ENCODE data around the gene ST6GALNAC4.

Gene ST6GALNAC4

DNA sequence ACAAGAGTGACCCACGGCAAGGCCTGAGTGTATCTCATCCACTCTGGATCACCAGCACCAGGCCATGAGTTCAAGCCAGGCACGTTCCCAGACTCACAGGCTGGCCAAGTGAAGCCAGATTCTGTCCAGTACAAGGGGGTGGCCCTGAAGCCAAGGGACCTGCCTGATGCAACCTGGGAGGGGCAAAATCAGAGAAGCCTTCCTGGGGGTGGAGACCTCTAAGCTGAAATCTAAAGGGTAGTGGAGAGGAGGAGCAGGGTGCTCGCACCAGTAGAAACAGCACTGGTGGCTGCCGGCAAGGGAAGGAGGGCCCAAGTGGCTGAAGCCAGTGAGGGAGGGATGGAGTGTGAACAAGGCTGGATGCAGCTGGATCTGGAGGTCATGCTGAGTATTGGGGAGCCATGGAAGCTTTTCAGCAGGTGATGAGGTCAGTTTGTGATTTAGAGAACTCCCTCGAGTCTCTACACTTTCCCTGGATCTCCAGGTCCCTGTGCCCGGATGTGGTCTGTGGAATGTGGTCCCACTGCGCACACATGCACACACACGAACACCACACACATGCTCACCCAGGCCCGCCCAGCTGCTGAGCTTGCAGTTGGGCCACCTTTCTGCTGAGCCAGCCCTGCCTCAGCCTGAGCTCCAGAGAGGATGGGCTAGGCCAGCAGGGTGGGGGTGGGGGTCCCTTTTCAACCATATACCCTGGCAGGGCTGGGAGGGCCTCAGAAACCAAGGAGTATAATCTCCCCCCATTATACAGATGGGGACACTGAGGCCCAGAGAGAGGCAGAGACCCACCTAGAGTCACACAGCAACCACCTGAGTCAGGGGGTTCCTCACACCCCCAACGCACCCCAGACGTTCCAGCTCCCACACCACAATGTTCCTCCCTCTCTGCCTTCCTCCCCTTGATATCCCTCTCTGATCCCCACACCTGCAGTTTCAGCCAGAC is 12.1 kb upstream of the ST6GALNAC4 start:
- no peak for DNase-seq

DNA sequence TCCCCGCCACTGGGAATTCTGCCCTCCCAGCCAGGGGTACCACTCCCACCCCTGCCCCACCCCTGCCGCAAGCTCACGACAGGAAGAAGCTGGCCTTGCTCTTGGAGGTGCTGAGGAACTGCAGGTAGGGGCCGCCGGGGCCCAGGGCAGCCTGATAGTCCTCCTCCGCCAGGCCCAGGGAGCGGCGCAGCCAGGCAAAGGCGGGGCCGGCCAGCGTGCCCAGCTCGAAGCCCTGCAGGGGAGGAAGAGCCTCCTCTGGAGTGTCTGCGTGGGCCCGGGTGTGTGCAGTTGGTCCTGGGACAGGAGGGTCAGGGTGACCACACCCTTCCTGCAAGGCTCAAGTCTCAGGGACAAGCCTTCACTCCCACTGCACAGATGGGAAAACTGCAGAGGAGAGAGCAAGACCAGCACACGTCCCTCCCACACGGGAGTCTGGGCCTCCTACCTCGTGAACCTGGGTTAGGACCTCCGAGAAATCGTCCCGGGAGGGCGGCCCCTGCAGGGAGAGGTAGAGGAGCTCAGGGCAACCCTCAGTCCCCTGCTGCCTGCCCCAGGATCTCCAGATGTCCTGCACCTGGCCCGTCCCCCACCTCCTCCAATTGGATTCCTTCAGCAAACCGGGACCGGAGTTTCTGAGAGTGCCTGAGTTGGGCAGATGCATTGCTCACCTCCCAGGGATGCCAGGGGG is 11.3 kb upstream of the ST6GALNAC4 start:
- no peak for DNase-seq

DNA sequence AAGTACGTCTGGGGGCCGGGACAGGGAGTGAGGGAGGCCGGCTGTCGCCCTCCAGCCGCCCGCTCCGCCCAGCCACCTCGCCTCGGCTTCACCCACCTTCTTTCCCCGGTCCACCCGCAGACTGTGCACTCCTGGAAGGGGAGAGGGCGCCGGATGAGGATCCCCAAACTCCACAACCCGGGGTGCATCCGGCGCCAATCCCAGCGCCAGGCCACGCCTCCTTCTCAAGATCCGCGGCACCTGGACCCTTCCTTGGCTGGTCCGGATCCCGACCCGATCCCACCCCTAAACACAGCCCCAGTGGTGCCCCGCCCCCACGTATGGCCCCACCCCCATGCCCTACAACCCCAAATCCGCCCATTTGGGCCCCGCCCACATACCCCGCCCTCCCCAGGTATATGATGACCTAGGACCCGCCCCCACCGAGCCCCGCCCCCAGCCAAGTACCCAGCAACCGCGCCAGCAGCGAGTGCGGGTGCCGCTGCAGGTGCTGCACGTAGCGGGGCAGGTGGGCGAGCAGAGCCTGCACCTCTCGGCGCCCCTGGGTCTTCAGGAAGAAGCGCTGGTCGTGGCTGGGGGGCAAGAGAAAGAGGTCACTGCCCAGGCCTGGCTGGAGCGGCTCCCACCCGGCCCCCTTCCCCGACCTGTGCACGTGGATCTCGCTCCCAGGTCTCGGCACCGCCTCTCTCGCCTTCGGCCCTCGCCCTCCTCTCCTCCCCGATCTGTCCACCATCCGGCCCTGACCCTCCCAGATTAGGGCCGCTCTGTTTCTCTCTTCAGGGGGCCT is 10.6 kb upstream of the ST6GALNAC4 start:
- DNase-seq: peak; percentile 62

DNA sequence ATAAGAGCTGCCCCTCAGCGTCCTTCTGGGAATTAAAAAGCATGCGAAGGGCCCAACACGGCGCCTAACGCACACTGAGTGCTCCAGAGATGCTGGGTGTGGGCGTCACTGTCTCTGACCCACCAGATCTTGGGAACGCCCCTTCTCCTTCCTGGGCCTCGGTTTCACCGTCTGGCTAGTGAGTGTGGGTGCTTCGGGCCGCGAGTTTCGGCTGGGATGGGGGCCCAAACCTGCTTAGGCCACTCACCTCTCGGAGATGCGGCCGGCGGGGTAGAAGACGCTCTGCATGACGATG is 10.0 kb upstream of the ST6GALNAC4 start:
- DNase-seq: no peak

DNA sequence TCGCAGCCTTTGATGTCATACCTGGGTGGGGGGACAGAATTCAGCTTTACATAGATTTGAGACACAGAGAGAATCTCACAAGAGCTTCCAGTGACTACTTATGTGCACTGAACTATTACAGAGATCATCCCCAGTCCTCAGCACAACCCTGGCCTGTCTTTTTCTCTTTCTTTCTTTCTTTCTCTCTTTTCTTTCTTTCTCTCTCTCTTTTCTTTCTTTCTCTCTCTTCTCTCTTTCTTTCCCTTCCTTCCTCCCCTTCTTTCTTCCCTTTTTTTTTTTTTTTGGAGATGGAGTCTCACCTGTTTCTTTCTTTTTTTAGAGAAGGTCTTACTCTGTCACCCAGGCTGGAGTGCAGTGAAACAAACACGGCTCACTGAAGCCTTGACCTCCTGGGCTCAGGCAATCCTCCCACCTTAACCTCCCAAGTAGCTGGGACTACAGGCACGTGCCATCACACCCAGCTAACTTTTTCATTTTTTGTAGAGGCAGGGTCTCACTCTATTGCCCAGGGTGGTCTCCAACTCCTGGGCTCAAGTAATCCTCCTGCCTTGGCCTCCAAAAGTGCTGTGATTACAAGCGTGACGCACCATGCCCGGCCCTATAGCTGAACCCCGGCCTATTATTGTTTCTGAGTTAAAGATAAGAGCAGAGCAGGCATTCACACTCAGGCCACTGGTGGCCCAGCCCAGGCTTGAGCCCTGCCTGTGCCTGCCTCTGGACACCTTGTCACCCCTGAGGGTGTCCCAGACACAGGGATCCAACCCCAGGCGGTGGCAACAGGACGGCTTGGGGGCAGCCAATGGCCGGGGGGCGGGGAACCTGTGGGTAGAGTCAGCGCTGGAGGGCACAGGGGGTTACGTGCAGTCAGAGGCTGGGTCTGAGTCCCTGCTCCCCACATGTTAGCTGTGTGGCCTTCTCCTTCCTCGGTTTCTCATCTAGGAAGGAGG is 9.4 kb upstream of the ST6GALNAC4 start:
- no peak for DNase-seq

DNA sequence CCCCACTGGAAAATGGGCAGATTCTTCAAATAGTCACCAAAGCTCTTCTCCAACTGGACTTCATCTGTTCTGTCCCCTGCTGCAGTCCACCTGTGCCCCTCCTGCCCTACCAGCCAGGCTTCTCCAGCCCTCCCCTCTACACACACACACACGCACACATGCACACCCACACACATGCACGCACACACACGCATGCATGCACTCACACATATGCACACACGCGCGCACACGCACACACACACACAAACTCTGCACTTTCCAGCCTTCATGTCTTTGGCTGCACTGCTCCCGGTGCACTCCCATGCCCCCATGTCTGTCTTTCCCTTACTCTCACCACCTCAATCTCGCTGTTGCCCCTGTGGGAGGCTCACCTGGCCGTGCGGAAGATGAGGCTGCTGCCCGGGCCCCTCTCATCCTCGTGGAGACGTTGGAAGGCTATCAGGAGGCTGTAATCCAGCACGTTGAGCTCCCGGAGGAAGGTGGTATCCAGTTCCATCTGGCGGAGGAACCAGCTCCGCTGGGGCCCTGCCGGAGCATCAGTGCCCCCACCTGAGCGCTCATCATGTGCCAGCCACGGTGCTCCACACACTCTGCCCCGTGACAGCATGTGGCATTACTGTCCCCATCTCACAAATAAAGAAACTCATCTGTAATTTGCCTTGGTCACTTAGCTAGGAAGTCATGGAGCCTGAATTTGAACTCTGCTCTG is 8.0 kb upstream of the ST6GALNAC4 start:
- no peak for DNase-seq

DNA sequence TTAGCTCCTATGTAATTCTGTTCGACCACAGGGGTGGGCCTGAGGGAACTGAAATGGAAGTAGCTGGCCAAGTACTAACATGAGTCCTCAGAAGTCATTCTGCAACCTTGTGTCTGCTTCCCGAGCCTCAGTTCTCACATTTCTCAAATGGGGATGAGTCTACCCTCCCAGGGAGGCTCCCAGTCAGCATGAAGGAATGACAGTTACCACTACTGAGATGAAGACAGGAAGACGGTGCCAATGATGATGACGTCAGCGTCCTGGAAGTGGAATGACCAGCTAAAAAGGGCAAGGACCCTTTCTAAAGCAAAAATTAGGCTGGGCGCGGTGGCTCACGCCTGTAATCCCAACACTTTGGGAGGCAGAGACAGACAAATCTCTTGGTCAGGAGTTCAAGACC is 6.9 kb upstream of the ST6GALNAC4 start:
- DNase-seq: no peak

DNA sequence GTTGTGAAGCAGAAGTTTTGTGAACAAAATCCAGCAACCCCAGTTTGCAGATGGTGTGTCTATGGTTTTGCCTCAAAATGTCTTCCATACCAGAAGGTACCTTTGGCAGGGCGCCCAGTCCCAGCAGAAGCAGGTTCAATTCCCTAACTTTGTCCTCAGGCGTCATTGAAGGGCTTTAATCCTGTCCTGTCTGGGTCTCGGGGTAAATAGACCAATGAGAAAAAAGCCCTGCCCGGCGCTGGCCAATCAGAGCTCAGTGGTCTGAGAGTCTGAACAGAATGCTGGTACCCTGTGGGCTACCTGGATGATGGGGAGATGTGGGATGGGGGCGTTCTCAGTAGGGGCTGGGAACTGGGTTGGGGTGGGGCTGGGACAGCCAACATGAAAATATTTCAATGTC is 6.2 kb upstream of the ST6GALNAC4 start:
- no peak for DNase-seq

DNA sequence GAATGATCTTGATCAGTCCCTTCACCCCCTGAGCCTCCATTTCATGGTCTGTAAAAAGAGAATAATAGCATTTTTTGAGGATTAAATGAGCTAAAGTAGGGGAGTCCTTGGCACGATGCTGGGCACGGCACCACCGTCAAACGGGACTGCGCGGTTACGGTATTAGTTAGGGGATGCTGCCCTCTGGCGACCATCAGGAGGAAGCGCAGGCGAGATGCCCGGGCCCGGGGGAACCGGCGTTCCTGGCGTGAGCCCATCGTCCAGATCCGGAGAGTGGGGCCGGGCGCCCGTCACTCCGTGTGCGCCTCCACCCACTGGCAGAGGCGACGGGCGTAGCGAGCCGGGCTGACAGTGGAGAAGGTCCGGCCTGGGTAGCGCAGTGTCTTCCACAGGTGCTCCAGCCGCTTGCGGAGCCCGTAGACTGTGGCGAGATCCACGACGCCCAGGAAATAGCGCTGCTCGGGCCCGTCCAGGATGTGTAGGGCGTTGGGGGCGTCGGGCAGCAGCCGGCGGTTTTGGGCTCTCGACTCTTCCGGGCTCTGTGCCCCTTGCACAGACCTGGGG is 4.8 kb upstream of the ST6GALNAC4 start:
- peak; percentile 71 for DNase-seq

DNA sequence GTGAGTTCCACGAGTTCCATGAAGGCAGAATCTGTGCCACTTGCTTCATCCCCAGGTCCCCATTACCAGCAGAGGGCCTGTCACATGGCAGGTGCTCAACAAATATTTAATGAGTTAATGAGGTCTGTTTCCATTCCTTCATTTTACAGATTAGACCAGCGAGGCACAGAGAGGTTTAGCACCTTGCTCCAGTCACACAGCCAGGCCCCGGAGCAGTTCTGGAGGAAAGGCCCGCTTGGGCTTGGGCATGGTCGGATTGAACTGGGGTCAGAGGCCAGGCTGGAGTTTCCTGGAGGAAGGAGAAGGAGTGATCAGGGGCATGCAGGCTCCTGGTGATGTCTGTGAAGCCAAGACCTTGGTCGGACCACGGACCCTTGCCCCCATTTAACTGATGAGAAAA is 4.0 kb upstream of the ST6GALNAC4 start:
- DNase-seq: no peak

DNA sequence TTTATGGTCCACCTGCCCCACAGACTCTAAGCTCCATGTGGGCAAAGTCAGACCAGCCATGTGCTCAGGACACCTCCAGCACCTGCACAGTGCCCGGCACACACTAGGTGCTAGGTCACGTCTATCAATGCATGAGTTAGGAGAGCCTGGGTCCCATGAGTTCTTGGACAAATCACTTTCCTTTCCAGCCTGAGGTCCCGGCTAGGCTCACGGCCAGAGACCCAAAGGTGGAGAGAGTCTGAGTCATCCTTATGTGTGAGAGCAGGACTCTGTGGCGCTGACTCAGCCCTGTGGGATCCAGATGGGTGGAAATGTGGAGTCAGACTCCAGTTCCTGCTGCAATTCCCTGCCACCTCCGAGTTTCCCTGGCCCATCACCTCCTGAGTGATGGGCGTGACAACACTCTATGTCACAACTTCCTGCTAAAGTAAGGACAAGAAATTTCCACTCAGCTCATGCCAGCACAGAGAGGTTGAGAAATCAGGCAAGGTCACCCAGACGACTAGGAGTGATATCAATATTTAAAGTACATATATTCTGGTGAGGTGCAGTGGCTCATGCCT is 2.5 kb upstream of the ST6GALNAC4 start:
- no peak for DNase-seq

DNA sequence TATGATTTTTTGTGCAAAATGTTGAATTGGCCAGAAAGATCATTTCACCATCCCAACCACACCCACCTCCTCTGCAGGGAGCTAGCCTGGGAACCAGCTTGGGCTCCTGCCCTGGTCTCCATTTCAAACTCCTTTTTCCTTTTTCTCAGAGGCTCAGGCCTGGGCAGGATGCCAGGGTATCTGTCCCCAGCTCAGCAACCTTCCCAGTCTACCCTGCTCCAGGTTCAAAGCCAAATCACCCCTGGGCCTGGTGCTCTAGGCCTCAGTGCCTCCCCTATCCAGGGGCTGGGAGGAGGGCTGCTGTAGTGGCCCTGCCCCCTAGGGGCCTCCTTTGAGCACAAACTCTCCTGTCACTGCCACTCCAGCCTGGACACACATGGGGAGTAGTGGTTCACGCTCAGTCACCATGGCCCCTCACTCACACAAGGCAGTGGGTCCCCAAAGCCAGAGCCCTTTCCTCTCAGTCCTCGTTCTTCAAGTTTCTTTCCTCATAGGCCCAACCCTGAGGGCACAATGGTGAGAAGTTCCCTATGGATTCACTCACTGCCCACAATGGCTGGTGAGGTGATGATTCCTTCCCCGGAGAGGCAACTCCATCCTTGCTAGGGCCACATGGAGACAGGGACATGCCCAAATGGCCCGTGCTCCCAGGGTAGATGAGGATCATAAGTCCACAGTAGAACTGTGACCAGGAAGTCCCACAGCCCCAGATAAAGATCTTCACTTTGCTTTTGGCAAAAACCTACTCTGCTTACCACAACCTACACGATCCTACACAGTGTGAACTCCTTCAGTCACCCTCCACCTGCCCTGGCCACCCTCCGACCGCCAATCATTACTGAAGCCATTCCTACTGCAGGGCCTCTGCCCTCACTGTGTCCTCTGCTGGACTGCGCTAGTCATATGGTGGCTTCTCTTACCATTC is 1.6 kb upstream of the ST6GALNAC4 start:
- no peak for DNase-seq

DNA sequence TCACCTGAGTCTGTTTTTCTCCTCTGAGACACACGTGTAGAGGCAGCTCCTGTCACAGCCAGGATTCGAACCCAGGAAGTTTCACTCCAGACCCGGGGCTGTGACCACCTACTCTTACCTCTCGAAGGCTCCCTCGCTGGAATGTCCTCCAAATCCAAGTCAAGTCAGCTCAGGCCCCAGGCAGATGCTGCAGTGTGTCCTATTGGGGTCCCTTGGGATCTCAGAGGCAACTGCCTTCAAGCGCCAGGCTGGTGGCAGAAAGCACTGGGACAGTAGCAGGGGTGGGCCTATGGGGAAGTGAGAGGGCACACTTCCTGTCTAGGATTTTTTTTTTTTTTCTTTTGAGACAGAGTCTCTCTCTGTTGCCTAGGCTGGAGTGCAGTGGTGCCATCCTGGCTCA is 762 bp upstream of the ST6GALNAC4 start:
- no peak for DNase-seq

DNA sequence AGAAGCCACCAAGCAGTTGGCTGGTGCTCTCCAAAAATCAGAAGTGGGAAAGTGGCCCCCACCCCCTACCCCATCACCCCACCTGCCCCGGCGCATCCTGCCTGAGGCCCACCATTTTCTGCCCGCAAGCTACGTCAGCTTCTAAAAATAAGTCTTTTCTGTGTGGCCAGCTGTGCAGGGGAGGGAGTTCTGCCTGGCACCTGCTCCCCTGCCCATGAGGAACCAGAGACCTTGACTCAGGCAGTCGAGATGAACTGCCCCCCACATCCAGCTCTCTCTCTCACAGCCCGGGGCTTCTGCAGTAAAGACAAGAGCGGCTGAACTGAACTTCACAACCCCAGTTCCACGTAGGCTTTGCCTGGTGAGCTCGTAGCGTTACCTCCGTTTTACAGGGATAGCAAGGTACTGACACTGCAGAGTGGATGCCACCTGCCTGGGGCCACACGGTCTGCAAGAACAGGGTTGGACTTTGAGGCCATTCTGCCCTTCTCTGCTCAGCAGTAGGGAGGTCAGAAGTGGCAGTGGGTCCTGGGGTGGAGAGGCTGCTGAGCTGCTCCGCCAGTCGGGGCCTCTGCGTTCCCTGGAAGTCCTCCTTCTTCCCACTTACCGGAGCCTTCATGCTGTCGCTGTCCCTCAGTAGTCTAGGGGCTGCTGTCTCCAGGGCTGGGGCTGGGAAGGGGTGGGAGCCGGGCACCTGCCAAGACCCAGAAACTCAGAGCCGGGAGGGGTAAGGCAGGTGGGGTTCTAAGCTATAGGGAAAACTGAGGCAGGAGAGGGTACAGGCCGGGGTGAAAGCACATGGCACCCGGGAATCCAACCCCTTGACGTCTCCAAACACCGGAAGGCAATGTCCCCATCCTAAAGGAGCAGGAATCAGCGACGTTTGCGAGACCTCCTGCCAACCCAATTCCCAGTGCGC is 781 bp downstream of the ST6GALNAC4 start:
- DNase-seq: no peak

DNA sequence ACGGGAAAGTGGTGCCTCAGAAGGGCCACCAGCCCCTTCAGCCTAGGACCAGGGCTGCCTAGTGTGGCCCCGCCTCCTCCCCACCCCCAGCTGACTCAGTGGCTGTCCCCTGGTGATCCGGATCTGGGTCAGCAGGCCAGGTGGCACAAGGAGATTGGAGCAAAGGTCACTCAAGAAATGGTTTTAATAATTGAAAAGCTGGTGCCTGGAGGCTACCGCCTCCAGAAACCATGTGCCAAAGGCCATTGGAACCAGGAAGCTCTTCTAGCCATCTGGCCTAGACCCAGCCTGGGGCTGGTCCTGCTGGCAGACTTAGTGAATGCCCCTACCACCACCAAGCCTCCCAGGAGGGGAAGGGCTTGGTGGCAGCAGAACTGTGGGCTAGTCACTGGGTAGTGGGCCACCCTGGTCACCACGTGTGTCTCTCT is 1.5 kb downstream of the ST6GALNAC4 start:
- DNase-seq: no peak

DNA sequence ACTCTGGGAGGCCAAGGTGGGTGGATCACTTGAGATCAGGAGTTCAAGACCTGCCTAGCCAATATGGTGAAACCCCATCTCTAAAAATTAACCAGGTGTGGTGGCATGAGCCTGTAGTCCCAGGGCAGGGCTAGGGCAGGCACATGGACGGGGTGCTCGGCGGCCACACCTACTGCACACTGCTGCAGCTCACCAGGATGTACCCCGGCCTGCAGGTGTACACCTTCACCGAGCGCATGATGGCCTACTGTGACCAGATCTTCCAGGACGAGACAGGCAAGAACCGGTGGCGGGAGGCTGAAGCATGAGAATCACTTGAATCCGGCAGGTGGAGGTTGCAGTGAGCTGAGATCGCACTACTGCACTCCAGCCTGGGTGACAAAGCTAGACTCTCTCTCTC is 3.2 kb downstream of the ST6GALNAC4 start:
- DNase-seq: no peak

DNA sequence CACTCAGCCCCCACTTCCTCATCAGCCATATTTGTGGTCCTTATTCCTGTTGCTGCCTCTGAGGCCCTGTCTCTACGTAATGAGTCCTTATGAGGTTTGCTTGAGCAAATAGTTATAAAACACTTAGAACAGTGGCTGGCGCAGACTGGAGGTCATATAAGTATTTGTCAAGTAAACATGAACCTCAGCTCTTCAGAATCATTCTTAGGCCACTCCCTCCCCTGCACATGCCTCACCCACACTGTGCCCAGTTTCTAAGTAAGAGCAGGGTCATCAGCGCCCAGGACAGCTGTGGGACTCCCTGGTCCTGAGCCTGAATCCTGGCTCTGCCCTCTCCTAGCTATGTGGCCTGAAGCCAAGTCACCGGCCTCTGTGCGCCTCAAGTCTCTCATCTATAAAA is 4.0 kb downstream of the ST6GALNAC4 start:
- no peak for DNase-seq

DNA sequence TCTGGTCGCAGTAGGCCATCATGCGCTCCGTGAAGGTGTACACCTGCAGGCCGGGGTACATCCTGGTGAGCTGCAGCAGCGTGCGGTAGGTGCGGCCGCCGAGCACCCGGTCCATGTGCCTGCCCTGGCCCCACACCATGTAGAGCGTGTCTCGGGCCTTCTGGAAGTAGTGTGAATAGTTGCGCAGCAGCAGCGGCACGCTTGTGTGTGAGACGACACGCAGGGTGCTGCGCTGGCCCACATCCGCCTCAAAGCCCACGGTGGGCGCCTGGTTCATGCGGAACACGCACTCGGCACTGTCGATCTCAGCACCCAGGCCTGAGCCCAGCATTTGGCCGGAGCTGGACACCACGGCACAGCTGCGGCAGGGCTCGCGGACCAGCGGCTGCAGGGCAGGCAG is 4.5 kb downstream of the ST6GALNAC4 start:
- DNase-seq: no peak
